ENCODE measurements around the gene NEK8.

Gene NEK8

DNA sequence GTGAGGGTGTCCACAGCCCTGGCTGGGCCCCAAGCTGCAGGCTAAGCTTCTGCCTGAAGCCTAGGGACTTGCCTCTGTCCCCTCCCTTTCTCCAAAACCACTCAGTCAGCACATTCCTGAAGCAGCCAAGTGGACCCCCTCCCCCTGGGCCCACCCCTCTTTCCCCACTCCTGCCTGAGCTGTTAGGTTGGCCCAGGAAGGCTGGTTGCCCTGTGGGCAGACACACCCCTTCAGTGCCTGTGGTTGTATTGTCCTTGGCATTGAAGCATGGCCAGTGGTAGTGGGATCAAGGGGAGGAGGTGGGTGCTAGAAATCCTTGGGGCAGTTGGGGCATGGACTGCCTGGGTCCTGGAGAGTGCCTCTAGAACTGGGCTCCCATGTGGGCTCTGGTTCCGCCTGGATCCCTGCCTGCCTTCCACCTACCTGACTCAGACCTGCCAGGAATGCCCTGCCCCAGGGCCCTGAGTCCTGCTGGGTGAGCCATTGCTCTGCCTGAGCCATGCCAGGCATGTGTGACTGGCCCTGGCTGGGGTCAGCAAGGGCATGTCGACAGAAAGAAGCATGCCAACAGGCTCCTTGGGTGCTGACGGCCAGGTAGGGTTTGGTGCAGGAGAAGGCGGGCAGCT lies 17.3 kb downstream of the NEK8 start:
- DNase-seq: no peak

DNA sequence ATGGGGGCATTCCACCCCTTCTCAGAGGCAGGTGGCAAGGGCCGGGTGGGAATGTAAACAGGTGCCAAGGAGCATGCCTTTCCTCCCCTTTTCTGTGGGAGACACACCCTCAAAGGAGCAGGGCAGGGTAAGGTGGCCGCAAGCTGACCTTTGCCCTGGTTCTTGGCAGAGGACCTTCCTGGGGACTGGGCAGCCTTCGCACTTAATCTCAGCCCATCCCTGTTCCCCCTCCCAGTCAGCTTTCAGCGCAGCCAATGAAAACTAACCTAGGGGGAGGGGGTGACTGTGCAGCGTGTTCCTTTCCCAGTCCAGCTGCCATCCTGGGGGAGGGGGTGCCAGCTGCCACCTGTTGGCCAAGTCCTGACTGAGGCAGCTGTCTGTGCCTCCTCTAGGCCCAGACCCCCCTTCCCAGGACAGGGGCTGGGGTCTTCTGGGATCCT lies 18.0 kb downstream of the NEK8 start:
- no peak for DNase-seq

DNA sequence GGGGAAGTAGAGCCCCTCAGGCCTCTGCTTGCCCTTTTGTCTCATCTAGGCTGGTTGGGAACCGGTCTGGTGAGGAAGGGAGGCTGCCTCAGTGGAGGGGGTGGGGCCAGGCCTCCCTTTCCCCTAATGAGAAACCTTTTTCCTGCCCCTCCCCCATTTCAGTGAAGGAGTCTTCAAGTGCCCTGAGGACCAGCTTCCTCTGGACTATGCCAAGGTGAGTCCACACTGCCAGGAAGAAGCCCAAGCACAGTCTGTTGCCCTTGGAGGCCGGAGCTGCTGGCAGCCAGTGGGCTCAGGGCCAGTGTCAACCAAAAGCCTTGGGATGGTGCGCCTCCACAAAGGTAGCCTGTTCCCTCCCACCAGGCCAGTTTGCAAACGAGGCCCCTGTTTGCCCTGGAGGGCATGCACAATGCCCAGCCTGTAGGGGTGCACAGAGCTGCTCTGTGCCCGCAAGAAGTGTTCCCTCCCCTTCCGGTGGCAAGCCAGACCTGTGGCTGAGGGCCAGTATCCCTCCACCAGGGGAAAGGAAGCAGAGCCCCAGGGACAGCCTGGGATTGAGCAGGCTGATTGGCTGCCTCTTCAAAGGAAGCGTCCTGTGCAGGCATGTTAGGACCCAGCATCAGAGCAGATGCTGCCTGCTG lies 18.6 kb downstream of the NEK8 start:
- DNase-seq: no peak

DNA sequence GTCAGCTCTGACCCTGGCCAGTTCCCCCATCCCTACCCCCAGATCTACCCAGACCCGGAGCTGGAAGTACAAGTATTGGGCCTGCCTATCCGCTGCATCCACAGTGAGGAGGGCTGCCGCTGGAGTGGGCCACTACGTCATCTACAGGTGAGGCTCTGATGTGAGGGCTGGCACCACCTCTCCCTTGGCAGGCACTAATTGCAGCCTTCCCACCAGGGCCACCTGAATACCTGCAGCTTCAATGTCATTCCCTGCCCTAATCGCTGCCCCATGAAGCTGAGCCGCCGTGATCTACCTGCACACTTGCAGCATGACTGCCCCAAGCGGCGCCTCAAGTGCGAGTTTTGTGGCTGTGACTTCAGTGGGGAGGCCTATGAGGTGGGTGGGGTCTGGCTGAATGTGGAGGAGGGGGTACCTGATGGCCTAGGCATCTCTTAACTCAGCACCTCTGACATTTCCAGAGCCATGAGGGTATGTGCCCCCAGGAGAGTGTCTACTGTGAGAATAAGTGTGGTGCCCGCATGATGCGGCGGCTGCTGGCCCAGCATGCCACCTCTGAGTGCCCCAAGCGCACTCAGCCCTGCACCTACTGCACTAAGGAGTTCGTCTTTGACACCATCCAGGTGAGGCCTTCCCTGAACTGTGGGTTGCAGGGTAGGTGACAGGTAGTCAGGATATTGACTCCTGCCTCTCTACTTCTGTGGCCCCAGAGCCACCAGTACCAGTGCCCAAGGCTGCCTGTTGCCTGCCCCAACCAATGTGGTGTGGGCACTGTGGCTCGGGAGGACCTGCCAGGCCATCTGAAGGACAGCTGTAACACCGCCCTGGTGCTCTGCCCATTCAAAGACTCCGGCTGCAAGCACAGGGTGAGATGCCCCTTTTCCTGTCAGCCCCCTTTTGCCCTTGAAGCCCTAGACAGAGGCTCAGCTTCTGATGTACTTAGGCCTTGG lies 19.5 kb downstream of the NEK8 start:
- DNase-seq: no peak

DNA sequence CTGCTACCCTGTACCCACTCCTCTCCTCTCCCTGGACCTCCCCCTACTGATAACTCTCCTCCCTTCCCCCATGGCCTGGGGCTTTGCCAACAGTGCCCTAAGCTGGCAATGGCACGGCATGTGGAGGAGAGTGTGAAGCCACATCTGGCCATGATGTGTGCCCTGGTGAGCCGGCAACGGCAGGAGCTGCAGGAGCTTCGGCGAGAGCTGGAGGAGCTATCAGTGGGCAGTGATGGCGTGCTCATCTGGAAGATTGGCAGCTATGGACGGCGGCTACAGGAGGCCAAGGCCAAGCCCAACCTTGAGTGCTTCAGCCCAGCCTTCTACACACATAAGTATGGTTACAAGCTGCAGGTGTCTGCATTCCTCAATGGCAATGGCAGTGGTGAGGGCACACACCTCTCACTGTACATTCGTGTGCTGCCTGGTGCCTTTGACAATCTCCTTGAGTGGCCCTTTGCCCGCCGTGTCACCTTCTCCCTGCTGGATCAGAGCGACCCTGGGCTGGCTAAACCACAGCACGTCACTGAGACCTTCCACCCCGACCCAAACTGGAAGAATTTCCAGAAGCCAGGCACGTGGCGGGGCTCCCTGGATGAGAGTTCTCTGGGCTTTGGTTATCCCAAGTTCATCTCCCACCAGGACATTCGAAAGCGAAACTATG lies 20.4 kb downstream of the NEK8 start:
- DNase-seq: no peak

DNA sequence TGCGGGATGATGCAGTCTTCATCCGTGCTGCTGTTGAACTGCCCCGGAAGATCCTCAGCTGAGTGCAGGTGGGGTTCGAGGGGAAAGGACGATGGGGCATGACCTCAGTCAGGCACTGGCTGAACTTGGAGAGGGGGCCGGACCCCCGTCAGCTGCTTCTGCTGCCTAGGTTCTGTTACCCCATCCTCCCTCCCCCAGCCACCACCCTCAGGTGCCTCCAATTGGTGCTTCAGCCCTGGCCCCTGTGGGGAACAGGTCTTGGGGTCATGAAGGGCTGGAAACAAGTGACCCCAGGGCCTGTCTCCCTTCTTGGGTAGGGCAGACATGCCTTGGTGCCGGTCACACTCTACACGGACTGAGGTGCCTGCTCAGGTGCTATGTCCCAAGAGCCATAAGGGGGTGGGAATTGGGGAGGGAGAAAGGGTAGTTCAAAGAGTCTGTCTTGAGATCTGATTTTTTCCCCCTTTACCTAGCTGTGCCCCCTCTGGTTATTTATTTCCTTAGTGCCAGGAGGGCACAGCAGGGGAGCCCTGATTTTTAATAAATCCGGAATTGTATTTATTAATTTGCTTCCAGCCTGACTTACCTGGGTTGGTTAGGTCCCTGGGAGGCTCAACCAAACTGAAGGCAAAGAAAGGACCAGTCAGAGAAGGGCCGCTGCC lies 21.1 kb downstream of the NEK8 start:
- no peak for DNase-seq

DNA sequence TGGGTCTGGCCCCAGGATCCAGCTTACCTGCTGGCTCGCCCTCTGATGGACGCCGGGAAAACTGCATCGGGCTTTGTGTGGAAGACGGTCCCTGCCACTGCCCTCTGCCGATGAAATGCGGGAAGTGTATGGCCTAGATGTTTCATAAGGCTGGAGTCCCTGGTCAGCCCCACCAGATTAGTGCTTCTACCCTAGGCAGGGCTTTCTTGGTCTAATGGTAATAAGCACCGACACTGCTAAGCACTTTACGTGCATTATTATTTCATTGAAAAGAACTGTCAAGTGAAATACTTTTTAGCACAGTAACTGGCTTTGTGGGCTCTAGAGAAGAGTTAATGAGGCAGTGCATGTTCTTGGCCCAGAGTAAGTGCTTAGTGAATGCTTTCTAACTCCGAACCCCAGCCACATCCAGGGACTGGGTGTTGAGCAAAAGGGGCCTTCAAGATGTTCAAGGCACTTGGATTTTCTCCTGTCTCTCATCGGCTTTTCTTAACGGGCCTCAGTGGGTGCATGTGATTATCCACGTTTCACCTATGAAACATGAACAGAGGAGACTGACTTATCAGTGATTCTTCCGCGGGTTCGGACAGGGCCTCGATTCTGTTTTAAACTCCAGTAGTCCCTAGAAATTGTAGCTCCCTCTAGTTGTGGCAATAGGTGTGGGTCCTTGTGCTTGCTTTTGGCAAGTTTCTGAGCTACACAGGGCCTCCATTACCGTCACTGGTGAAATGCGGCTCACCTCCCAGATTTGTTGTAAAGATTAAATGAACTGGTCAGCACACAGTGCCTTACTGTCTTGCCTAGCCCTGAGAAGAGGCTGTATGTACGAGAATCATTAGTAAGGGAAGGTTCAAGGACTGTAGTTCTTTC lies 21.8 kb downstream of the NEK8 start:
- peak; percentile 70 to 91 for DNase-seq

DNA sequence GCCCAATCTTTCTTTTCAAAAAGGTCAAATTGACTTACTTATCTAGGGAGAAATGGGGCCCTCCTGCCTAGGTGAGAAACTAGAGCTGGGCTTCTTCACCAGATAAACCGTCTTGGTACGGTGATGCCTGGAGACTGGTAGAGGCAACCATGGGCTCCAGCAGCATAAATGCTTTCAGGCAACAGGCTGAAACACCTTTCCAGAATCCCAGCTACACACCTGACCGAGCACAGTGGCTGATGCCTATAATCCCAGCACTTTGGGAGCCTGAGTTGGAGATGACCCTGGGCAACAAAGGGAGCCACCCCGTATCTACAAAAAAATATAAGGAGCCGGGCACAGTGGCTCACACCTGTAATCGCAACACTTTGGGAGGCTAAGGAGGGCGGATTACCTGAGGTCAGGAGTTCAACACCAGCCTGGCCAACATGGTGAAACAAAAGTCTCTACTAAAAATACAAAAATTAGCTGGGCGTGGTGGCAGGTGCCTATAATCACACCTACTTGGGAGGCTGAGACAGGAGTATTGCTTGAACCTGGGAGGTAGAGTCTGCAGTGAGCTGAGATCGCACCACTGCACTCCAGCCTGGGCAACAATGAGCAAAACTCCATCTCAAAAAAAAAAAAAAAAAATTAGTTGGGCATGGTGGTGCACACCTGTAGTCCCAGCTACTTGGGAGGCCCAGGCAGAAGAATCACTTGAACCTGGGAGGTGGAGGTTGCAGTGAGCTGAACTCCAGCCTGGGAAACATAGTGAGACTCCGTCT lies 23.2 kb downstream of the NEK8 start:
- no peak for DNase-seq

DNA sequence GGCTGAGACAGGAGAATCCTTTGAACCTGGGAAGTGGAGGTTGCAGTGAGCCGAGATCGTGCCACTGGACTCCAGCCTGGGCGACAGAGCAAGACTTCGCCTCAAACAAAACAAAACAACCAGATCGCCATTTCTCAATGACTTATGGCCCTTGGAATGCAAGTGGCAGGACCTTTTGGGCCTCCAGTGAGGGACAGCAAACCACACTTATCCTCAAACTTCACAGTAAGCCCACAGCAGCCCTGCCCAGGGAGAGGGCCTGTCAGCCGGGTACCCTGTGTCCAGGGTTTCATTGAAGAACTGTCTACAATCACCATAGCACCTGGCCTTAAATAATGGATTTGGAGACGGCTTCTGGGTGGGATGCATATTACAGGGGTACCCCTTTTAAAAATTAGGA lies 26.9 kb downstream of the NEK8 start:
- DNase-seq: no peak

DNA sequence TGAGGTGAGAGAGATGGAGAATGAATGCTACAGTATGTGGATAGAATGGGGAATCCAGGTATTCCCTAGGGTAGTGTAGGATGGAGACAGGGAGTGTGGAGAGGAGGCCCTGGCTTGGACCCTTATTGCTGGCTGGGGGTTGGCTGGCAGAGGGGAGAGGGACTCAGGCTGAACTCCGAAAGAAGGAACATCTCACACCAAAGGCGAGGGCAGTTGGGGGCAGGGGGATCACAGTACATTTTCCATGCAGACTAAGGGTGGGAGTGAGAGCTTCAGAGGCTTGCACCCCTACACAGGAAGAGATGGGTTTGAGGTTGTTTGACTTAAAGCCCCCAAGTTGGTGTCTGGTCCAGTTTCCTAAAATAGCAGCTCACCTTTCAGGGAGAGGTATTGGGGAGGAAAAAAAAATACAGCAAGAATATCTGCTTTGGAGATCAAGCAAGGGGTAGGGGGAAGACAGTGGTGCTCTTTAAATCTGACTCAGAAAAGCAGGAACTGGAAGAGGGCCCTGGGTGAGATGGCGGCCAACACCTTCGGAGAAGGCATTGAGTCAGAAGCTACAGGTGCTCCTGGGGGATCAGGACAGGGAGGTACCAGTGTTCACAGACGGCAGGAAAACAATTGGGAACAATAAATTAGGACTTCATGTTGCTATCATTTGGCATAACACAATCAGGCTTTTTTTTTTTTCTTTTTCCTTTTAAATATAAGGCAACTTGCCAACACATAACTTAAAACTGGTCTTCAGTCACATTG lies 27.6 kb downstream of the NEK8 start:
- no peak for DNase-seq

DNA sequence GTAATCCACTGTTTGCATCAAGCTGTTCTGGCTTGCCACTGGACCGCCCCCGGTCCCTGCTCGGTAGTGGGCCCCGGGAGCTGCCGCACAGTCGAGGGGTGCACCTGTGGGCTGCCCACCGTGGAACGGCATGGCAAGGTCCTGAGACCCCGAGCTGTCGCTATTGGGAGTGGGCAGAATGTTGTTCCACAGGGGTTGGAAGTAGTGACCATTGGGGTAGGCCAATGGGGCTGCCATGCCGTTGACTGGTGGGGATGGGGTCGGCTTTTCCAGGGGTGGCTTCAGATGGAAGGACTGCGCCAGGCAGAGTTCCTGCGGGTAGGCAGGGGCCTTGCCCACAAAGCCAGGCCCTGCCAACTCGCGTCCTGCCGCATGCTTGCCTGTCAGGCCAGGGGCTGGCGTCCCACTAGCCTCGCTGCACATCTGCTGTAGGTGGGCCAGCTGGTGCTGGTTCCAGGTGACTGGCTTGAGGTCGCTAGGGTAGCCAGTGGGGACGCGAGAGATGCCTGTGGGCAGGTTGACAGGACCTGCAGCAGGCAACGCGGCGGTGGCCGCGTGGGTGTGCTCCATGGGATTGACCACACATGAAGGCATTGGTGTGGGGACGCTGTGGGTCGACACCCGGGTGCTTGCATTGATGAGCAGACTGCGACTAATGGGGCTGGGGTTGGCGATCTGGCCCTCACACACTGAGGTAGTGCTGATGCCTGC lies 30.0 kb downstream of the NEK8 start:
- DNase-seq: no peak

DNA sequence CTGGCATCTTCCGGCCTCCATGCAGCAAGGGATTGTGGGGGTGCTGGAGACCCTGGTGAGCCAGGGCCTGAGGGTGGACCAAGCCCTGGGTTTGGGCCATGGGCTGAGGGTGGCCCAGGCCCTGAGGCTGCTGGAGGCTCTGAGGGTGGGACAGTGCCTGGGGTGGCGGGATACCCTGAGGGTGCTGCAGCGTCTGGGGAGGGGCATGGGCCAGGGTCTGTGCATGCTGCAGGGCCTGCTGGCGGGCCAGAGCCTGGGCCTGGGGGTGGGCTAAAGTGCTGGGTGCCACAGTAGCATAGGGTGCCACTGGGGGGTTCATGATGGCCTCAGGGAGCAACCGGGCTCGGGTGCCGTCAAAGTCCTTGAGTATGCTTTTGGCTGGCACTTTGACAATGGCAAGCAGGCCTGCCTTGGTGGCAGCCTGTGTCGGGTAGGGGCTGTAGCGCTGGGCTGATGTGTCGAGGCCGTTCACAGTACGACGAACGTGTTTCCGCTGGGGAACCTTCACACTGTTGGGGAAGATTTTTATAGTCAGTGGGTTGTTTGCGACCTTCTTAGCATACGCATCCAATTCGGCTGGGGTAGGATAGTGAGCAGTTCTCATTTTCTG lies 30.8 kb downstream of the NEK8 start:
- DNase-seq: no peak

DNA sequence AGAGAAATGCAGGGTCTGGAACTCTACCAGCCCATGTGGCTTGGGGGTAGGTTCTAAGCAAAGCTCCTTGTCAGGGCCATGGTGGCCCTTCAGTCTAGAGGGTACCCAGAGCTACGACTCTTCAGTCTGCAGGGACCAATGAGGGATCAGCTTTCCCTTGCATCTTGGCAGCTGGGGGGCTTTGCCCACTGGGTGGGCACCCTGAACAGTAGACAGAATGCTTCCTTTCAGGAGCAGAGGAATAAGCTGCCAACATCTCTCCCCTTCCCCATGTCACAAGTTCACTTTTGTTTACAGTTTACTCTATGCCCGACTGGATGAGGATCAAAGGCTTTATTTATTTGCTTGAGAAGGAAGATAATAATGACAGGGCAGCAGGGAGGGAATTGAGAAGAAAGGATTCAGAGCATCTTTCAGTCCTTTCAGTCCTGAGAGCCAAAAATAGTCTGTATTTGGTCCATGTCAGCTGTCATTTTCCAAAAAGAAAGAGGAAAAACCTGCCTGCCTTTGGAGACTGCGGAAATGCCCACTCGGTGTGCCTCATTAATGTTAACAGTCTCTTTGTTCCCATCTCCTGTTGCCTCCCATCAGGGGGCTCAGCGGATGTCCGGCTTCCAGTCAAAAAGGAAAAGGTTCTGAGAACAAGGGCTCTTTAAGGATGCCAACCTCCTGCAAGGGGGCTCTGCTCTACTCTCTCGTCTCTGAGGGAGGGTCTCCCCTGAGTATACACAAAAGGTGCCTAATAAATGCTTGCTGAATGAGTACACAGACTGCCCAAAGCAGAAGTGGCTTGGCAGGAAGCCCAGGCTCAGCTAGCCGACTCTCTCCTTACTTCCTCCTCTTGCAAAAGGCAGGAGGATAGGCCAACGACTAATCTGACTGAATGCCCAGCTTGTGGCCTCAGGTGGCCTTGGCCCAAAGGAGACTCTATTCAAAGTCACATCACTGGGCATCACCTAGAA lies 32.3 kb downstream of the NEK8 start:
- no peak for DNase-seq

DNA sequence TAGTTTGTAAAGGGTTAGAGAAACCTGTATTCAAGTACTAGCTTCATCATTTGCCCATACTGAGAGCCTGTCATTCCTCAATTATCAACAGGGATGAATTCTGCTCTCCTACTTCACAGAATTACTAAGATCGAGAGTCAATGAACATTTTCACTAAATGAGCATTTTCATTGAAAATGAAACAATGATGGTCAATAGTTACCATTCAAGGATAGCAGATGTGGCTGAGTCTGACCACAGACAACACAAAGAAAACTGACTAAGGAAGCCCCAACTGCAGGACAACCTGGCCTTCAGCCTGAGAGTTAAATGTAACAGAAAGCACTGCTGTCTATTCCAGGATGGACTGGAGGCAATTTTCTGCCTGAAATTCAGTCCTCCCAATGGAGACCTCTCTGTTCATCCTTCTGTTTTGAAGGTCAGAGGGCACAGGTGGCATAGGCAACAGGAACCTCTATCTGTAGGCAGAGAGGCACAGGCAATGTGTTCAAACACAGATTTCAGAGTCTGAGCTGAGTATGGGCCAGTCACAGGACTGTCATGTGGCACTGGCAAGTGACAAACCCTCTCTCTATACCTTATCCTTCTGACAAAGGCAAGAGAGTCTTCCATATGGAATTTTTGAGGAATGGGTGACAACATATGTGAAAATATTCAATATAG lies 34.7 kb downstream of the NEK8 start:
- DNase-seq: no peak

DNA sequence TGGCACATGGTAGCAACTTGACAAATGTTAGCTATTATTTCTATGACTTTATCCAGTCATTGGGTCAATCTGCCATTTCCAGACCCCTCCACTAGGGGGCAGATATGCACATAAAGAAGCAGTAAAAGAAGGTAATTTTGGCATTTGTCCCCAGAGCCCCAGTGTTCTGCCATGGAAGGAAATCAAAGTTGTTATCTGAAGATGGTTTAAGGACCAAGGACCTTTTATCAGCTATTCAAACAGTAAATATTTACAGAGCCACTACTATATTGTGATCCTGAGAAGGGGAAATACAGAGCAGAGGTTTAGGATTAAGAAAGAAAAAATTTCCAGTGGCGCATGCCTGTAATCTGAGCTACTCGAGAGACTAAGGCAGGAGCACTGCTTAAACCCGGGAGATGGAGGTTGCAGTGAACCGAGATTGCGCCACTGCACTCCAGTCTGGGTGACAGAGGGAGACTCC lies 35.2 kb downstream of the NEK8 start:
- peak in 1 of 2 experiments; percentile 69 for DNase-seq

DNA sequence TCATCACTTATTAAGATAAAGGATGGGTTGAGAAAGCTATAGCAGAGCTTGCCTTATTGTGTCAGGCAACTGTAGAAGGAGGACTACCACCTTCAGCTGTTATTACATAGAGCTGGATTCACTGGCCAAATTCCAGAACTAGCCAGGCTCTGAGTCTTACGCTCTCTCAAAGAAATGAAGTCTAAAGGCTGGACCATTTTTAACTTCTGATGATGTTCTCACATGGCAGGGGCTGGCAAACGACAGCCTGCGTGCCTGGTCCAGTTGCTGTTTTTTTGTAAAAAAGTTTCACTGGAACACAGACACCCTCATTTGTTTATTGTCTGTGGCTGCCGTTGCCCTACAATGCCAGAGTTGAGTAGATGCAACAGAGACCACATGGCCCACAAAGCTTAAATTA lies 36.5 kb downstream of the NEK8 start:
- no peak for DNase-seq

DNA sequence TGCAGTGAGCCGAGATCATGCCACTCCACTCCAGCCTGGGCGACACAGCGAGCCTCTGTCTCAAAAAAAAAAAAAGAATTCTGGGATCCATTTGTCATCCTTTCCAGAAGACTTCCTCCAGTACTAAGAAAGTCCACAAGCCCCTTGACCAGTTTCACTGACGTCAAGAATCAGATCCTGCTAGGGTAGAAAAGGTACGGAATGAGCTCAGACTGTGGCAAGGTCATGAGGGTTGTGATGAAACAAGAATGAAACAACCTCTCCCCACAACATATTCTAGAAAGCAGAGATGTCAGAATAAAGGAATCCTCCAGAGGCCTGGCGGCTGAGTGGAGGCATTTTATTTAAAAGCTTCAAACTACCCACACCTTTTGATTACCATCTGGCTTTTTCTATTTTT lies 45.1 kb downstream of the NEK8 start:
- DNase-seq: no peak
